PFSK-1 (cell line): ENCODE measurements around the gene DNAH12.

Experiments used
- FOXP2 ChIP-seq: optimal IDR thresholded peaks from 2 replicates; pipeline ENCODE3; 2011; ENCODE audit warnings: borderline replicate concordance, control low read depth, inconsistent platforms; ENCODE audit not compliant: insufficient read depth; ENCODE audit errors: extremely low read length, extremely low read depth
- POLR2AphosphoS5 ChIP-seq: IDR thresholded peaks from 2 replicates; pipeline ENCODE4 v1.6.1; 2012; ENCODE audit warnings: low read depth, mild to moderate bottlenecking, control low read depth, low read length, moderate library complexity
- REST ChIP-seq, 2 experiments: IDR thresholded peaks; 2 replicates each; pipeline versions ENCODE4 v1.6.1 to v1.8.0; 2011 to 2012; ENCODE audit warnings: low read depth in 2 of 2, low read length in 2 of 2, control low read depth in 1 of 2, inconsistent platforms in 1 of 2, mild to moderate bottlenecking in 1 of 2, moderate library complexity in 1 of 2; ENCODE audit not compliant: insufficient read depth in 1 of 2
- SIN3A ChIP-seq: IDR thresholded peaks from 2 replicates; pipeline ENCODE4 v1.6.1; 2012; ENCODE audit warnings: mild to moderate bottlenecking, low read length, moderate library complexity, borderline replicate concordance; ENCODE audit not compliant: insufficient read depth
- TAF1 ChIP-seq: IDR thresholded peaks from 2 replicates; pipeline ENCODE4 v1.6.1; 2012; ENCODE audit warnings: low read length, control low read depth, borderline replicate concordance; ENCODE audit not compliant: insufficient read depth

GRCh38 chr3:57582474-57583168 lies 38.5 kb upstream of the DNAH12 start:
- TF ChIP-seq TAF1, result no peak
- TF ChIP-seq REST (IDR thresholded peaks at IDR 0.05; ENCODE audit: insufficient read depth in 1 of 2, low read depth in 2 of 2, low read length in 2 of 2), result no peak
- no peak for TF ChIP-seq POLR2AphosphoS5
- TF ChIP-seq FOXP2, result no peak
- no peak for TF ChIP-seq SIN3A
